ENCODE data around the gene STK35. TPM values are rescaled to one million over a fixed set of nuclear protein-coding genes. Genes with fewer than 3 reads are reported as not detected.

The STK35 gene
- total RNA-seq, 2 donors from 2014 or later: 21.9 to 23.8 TPM

GRCh38 chr20:2146080-2146867, 44.6 kb downstream of the STK35 start:
- DNase-seq (no peak), ATAC-seq (no peak)
- intact Hi-C loops (cut with DNase I, micrococcal nuclease): no loop called here

- ATAC-seq (no peak), DNase-seq (no peak)
- intact Hi-C loops (cut with DNase I, micrococcal nuclease): no loop called here
Observed at GRCh38 chr20:2149507-2149906, 47.9 kb downstream of the STK35 start.

GRCh38 chr20:2150660-2151059, 49.0 kb downstream of the STK35 start:
- no peak for DNase-seq

GRCh38 chr20:2151858-2152281, 50.2 kb downstream of the STK35 start:
- peak; percentile 43 for ATAC-seq
- DNase-seq: no peak
- intact Hi-C loops (cut with DNase I, micrococcal nuclease): no loop called here

More at GRCh38 chr20:2150660-2151059, 49.0 kb downstream of the STK35 start:
- intact Hi-C loops (cut with DNase I, micrococcal nuclease): no loop called here
- ATAC-seq: no peak

- intact Hi-C loops (cut with DNase I, micrococcal nuclease): no loop called here
- no peak for DNase-seq
- ATAC-seq: no peak
Observed at GRCh38 chr20:2152317-2152716, 50.7 kb downstream of the STK35 start.

- intact Hi-C loops (cut with DNase I, micrococcal nuclease): no loop called here
- no peak for ATAC-seq
- DNase-seq: no peak
Observed at GRCh38 chr20:2153326-2153725, 51.7 kb downstream of the STK35 start.

GRCh38 chr20:2156224-2156623, 54.6 kb downstream of the STK35 start:
- ATAC-seq: no peak
- intact Hi-C loops (cut with DNase I, micrococcal nuclease): no loop called here
- DNase-seq: no peak

GRCh38 chr20:2156666-2157624, 55.3 kb downstream of the STK35 start:
- no peak for ATAC-seq
- DNase-seq: no peak
- intact Hi-C loops (cut with DNase I, micrococcal nuclease): no loop called here

- DNase-seq: no peak
- ATAC-seq: no peak
- intact Hi-C loops (cut with DNase I, micrococcal nuclease): no loop called here
Observed at GRCh38 chr20:2162125-2162822, 60.6 kb downstream of the STK35 start.

- ATAC-seq (no peak), DNase-seq (no peak)
- intact Hi-C loops (cut with DNase I, micrococcal nuclease): no loop called here
Observed at GRCh38 chr20:2162823-2163166, 61.2 kb downstream of the STK35 start.

- intact Hi-C loops (cut with DNase I, micrococcal nuclease): no loop called here
- DNase-seq: no peak
Observed at GRCh38 chr20:2163312-2163711, 61.7 kb downstream of the STK35 start.

GRCh38 chr20:2163757-2164156, 62.1 kb downstream of the STK35 start:
- intact Hi-C loops (cut with DNase I, micrococcal nuclease): no loop called here
- ATAC-seq (no peak), DNase-seq (no peak)

More at GRCh38 chr20:2163312-2163711, 61.7 kb downstream of the STK35 start:
- no peak for ATAC-seq

- DNase-seq: no peak
- intact Hi-C loops (cut with DNase I, micrococcal nuclease): no loop called here
- ATAC-seq: no peak
Observed at GRCh38 chr20:2164421-2164820, 62.8 kb downstream of the STK35 start.

GRCh38 chr20:2164966-2165365, 63.3 kb downstream of the STK35 start:
- ATAC-seq (no peak), DNase-seq (no peak)
- intact Hi-C loops (cut with DNase I, micrococcal nuclease): no loop called here

GRCh38 chr20:2165871-2166270, 64.2 kb downstream of the STK35 start:
- intact Hi-C loops (cut with DNase I, micrococcal nuclease): no loop called here
- DNase-seq (no peak), ATAC-seq (no peak)

- intact Hi-C loops (cut with DNase I, micrococcal nuclease): no loop called here
- DNase-seq: no peak
- ATAC-seq: no peak
Observed at GRCh38 chr20:2167112-2167511, 65.5 kb downstream of the STK35 start.

GRCh38 chr20:2168946-2169345, 67.3 kb downstream of the STK35 start:
- intact Hi-C loops (cut with DNase I, micrococcal nuclease): no loop called here
- DNase-seq (no peak), ATAC-seq (no peak)

- intact Hi-C loops (cut with DNase I, micrococcal nuclease): loop anchor here (5.0 to 10.0 kb wide), 3 partner anchors 85 to 405 kb away; no protein-coding TSS in a partner anchor
- no peak for DNase-seq
- ATAC-seq: no peak
Observed at GRCh38 chr20:2169456-2170088, 67.9 kb downstream of the STK35 start.

GRCh38 chr20:2170404-2170803, 68.8 kb downstream of the STK35 start:
- DNase-seq (no peak), ATAC-seq (no peak)
- intact Hi-C loops (cut with DNase I, micrococcal nuclease): loop anchor here (5.0 to 10.0 kb wide), 3 partner anchors 86 to 406 kb away; no protein-coding TSS in a partner anchor
